ENCODE data around the gene GALK2.

DNA sequence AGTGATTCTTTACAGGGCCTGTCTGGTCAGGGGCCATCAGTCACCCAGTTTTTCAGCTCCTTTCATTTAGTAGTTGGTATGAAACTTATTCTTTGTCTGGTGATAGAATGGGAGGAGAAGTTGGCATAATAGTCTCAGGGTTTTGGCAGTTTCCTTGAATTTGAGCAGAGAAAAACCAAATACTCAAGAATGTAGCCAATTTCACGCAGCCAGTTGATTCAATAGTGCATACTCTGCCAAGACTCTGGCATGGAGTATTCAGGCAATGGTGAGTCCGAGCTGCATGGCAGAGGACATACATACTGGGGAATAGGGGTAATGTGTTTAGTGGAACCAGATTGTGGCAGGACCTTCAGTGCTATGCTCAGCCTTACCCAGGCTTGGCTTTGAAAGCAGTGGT, 118.3 kb downstream of the GALK2 start:
- TF ChIP-seq POLR2AphosphoS5 (IDR thresholded peaks at IDR 0.05; ENCODE audit: low read depth, low read length) (no peak), POLR2A (IDR thresholded peaks at IDR 0.05; ENCODE audit: low read depth, low read length) (no peak), TAF1 (IDR thresholded peaks at IDR 0.05; ENCODE audit: borderline replicate concordance, low read depth, low read length) (no peak)
